Measurements from ENCODE around the gene ZNF276.
"Not testable (repeated sequence)": the region's sequence is repeated elsewhere in the genome, so short reads cannot be mapped to it uniquely, and the experiment has no call there.

The ZNF276 gene

GRCh38 chr16:89779909-89780305 is 58.6 kb downstream of the ZNF276 start:
- no peak overlapping the region for H3K4me3 ChIP-seq (ENCODE audit: low read depth, low read length)
- DNase-seq (ENCODE audit: low read depth), result no peak
- TF ChIP-seq CTCF (conservative IDR thresholded peaks at IDR 0.05; ENCODE audit: low read depth, low read length), result no peak

- DNase-seq (ENCODE audit: low read depth), result no peak
- no peak for TF ChIP-seq CTCF (conservative IDR thresholded peaks at IDR 0.05; ENCODE audit: low read depth, low read length)
- H3K4me3 ChIP-seq (ENCODE audit: low read depth, low read length), result no peak overlapping the region
Observed at GRCh38 chr16:89782489-89782888, 61.2 kb downstream of the ZNF276 start.

- not testable (repeated sequence) for H3K4me3 ChIP-seq (ENCODE audit: low read depth, low read length); DNase-seq (ENCODE audit: low read depth)
Observed at GRCh38 chr16:89783952-89784351, 62.6 kb downstream of the ZNF276 start.

GRCh38 chr16:89784406-89784805 is 63.1 kb downstream of the ZNF276 start:
- TF ChIP-seq CTCF (conservative IDR thresholded peaks at IDR 0.05; ENCODE audit: low read depth, low read length), result no peak
- DNase-seq (ENCODE audit: low read depth), result no peak
- no peak overlapping the region for H3K4me3 ChIP-seq (ENCODE audit: low read depth, low read length)

GRCh38 chr16:89785523-89786155 is 64.3 kb downstream of the ZNF276 start:
- H3K4me3 ChIP-seq (ENCODE audit: low read depth, low read length), result no peak overlapping the region
- no peak for TF ChIP-seq CTCF (conservative IDR thresholded peaks at IDR 0.05; ENCODE audit: low read depth, low read length)
- no peak for DNase-seq (ENCODE audit: low read depth)

- no peak overlapping the region for H3K4me3 ChIP-seq (ENCODE audit: low read depth, low read length)
- DNase-seq (ENCODE audit: low read depth), result no peak
Observed at GRCh38 chr16:89786474-89787364, 65.4 kb downstream of the ZNF276 start.

More at GRCh38 chr16:89786474-89787364, 65.4 kb downstream of the ZNF276 start:
- TF ChIP-seq CTCF (conservative IDR thresholded peaks at IDR 0.05; ENCODE audit: low read depth, low read length), result no peak

Measured in choroid plexus epithelial cell (primary cell).